ENCODE results near the gene TRIM27.

- TF ChIP-seq CTCF (IDR thresholded peaks at IDR 0.05) (no peak), POLR2A (IDR thresholded peaks at IDR 0.05) (no peak), EP300 (IDR thresholded peaks at IDR 0.05) (no peak)
Observed at GRCh38 chr6:28887796-28888496, 35.8 kb downstream of the TRIM27 start.
